ENCODE data around the gene R3HCC1L.
A peak's percentile ranks its signal among the peaks of the same experiment; 100 is the strongest.
"Not testable (repeated sequence)": the region's sequence is repeated elsewhere in the genome, so short reads cannot be mapped to it uniquely, and the experiment has no call there.

Gene R3HCC1L

DNA sequence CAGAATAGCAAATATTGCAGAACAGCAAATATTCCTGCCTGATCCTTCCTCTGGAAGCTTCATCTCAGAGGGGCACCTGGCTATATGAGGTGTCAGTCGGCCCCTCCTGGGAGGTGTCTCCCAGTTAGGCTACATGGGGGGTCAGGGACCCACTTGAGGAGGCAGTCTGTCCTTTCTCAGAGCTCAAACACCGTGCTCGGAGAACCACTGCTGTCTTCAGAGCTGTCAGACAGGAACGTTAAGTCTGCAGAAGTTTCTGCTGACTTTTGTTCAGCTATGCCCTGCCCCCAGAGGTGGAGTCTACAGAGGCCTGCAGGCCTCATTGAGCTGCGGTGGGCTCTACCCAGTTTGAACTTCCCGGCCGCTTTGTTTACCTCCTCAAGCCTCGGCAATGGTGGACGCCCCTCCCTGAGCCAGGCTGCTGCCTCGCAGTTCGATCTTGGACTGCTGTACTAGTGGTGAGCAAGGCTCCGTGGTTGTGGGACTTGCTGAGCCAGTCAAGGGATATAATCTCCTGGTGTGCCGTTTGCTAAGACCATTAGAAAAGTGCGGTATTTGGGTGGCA, 48.0 kb downstream of the R3HCC1L start:
- not testable (repeated sequence) for DNase-seq

DNA sequence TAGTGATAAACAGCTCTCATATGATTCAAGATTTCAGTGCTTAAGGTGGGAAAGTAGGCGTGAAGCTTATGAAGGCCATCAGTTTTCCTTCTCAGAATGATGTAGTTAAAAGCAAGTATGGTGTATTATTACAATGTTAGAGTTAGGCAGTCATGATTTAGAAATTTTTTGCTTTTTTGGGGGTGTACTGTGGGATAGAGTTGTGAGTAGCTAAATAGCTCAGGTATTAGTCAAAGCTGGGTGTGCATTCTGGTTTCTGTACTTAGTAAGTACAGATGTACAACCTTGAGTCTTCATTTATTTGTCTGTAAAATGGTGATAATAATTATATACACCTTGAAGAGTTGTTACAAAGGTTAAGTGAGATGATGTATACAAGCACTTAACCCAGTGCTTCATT, 52.2 kb downstream of the R3HCC1L start:
- peak; percentile 43 for DNase-seq

DNA sequence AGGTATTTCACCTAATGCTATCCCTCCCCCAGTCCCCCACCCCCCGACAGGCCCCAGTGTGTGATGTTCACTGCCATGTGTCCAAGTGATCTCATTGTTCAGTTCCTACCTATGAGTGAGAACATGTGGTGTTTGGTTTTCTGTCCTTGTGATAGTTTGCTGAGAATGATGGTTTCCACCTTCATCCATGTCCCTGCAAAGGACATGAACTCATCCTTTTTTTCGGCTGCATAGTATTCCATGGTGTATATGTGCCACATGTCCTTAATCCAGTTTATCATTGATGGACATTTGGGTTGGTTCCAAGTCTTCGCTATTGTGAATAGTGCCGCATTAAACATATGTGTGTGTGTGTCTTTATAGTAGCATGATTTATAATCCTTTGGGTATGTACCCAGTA, 56.3 kb downstream of the R3HCC1L start:
- DNase-seq = not testable (repeated sequence)

DNA sequence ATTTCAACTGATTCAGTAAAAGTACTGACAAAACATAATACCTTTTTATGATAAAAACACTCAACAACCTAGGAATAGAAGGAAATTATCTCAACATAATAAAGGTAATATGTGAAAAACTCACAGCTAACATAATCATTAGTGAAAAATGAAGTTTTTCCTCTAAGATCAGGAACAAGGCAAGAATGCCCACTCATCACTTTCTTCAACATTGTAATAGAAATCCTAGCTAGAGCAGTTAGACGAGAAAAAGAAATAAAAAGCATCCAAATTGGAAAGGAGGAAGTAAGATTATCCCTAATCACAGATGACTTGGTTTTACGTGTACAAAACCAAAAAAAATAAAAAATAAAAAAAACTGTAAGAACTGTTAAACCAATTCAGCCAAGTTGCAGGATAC, 58.6 kb downstream of the R3HCC1L start:
- DNase-seq = no peak

DNA sequence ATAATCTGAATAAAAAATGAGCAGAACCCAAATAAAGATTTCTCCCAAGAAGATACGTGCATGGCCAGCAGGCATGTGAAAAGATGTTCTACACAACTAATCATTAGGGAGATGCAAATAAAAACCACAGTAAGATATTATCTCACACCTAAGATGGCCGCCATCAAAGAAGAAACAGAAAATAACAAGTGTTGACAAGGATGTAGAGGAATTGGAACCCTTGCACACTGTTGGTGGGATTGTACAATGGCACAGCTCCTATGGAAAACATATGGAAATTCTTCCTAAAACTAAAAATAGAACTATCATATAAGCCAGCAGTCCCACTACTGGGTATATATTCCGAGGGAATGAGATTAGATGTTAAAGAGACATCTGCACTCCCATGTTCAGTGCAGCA, 60.2 kb downstream of the R3HCC1L start:
- DNase-seq = no peak

DNA sequence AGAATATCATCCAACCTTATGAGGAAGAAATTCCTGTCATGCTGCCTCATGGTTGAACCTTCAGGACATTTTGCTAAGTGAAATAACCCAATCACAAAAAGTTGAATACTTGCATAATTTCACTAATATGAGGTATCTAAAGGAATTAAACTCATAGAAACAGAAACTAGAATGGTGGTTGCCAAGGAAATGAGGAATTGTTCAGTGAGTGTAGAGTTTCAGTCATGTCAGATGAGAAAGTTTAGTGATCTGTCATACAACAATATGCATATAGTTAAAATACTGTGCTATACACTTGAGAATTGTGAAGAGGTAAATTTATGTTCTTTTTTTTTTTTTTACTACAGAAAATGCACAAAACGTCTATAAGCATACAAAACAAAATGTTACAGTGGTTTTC, 60.7 kb downstream of the R3HCC1L start:
- peak; percentile 7 for DNase-seq

DNA sequence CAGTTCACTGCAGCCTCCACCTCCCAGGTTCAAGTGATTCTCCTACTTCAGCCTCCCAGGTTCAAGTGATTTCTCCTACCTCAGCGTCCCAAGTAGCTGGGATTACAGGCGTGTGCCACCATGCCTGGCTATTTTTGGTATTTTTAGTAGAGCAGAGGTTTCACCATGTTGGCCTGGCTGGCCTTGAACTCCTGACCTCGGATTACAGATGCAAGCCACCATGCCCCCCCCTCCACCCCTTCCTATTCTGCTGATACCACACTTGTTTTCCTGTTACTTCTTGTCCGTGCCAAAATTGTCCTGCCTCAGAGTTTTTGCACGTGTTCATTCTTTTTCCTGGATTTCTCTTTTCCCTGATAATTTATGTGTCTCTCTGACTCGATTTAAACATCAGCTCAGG, 62.5 kb downstream of the R3HCC1L start:
- DNase-seq = no peak

DNA sequence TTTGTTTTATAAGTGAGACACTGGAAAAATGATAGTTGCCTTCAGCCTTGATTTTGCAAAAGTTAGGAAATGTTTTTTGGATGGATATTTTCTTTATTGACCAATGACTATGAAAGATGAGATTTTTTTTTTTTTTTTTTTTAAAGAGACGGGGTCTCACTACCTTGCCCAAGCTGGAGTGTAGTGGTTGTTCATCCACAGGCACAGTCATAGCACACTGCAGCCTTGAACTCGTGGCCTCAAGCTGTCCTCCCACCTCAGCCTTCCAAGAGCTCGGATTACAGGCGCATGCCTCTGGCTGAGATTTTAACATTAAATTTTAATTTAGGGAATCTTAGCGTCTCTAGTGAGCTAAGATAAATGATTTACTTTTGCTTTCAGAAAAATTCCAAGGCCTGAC, 67.3 kb downstream of the R3HCC1L start:
- DNase-seq = no peak

DNA sequence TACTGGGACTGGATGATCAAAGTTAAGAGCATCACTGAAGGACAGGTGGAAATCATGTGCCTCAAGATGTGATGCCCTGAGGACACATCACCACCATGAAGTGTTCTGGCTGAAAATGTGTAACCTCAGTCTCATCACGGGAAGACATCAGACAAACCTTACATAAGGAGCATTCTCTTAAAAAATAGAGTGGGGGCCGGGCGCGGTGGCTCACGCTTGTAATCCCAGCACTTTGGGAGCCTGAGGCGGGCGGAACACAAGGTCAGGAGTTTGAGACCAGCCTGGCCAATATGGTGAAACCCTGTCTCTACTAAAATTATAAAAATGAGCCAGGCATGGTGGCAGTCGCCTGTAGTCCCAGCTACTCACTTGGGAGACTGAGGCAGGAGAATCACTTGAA, 67.9 kb downstream of the R3HCC1L start:
- no peak for DNase-seq

DNA sequence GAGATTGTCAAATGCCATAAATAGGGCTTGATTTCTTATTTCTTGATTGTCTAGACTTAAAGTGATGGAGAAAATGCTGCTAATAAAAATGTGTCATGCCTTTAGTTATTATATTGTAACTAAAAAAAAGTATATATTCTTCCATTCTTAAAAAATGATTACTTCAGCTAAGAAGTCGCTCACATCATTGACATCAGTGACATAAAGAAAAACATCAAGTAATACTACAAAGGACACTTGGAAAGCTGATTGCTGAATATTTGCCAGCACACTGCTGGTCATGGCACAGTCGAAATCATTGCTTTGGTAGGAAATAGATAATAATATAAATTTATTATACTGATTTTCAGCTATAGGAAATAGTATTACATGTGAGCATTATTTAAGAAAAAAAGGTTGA, 70.9 kb downstream of the R3HCC1L start:
- no peak for DNase-seq

DNA sequence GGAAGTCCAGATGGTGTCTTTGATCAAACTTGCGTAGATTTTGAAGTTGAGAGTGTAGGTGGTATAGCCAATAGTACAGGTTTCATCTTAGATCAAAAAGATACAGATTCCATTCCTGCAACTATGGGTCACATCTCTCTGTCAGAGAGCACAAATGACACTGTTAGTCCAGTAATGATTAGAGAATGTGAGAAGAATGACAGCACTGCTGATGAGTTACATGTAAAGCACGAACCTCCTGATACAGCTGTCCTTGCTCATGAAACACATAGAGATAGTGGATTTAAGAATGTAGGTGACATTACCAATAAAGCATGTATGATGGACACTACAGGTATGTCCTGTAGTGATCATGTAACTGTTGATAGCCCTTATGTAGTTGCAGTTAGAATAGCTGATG, 74.5 kb downstream of the R3HCC1L start:
- no peak for DNase-seq

DNA sequence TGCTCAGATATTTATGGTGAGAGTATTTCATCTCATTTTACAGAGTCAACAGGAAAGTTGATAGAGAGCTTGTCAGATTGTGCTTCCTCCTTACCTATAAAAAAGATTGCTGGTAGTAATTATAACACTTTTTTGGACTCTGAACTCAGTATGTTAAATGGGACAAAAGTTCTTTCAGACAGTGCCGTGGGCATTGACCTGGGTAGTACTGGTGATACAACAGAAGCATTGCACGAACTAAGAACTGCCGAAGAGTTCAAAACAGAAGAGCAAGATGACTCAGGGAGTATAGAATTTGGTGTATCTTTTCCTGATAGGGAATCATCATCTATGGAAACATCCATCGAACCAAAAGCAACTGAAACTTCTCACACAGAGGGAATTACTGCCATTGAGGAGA, 75.0 kb downstream of the R3HCC1L start:
- DNase-seq = no peak

DNA sequence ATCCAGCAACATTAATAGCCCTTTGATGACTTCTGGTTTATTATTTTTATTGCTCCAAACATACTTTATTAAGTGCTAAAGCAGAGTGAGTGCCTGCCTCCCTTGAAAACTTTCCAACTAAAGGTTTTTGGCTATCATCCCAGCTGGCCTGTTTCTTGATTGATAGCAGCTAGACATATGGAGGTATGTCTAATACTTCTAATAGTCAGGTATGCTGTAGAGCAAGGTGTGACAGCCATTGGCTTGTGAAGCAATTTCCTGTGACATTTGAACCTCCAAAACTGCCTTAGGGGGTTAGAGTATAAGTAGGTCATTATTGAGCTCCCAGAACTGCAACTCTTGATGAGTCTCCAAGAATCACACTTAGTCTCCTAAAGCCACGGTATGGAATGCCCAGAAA, 77.7 kb downstream of the R3HCC1L start:
- DNase-seq = no peak

DNA sequence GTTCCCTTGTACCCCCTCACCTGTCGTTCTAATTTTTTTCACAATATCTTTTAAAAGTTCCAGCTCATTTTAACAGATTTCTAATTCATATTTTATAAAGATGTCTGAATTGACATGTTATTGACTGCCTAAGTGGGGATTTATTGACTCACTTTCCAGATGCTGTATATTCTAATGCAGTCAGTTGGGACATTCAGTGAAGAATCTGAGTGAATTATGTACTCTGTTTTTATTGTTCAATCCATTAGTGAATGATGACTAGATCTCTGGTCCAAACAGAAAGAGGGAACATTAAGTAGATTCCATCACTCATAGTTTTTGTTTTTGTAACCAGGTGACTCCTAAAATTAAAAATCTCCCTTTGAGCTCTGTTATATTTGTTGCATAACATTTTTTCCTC, 79.3 kb downstream of the R3HCC1L start:
- DNase-seq = no peak

DNA sequence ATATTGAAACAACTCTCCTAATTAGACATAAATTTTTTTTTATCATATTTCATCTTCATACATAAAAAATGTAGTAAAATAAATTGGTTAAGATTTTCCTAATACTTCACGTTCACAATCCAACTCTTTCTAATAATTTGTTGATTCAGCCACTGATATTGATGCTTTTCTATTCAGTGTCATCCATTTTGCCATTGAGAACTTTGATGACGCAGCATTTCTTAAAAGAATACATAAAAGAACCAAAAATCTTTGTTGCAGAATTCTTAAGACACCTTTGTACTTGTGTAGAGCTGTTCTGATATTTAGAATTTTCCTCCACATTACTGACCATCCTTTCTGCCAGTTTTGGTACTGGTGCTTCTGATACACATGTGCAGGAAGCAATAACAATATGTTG, 80.9 kb downstream of the R3HCC1L start:
- no peak for DNase-seq

DNA sequence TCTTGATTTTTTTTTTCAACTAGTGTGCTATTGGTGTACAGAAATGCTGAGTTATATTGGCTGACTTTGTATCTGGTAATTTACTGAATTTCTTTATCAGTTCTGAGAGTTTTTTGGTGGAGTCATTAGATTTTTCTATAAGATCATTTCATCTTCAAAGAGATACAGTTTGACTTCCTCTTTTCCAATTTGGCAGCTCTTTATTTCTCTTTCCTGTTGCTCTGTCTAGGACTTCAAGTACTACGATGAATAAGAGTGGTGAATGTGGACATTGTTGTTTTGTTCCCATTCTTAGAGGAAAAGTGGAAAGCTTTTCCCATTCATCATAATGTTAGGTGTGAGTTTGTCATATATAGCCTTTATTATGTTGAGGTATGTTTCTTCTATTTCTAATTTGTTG, 83.3 kb downstream of the R3HCC1L start:
- no peak for DNase-seq

DNA sequence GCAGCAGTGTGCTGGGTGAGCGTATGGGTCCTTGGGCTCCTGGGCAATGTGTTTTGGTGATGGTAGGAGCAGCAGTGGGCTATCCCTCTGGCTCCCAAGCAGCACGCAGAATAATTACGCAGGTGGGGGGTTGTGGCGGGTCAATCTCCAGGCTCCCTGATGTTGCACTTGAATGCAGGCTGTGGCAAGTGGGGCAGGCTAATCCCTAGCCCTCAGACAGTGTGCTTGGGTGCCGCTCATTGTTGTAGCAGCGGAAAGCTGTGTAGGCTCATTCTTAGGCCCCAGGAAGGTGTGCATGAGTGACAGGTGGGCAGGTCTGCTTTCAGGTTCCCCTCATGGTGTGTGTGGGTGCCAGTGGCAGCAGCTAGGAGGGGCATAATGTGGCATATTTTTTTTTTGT, 89.4 kb downstream of the R3HCC1L start:
- no peak for DNase-seq

DNA sequence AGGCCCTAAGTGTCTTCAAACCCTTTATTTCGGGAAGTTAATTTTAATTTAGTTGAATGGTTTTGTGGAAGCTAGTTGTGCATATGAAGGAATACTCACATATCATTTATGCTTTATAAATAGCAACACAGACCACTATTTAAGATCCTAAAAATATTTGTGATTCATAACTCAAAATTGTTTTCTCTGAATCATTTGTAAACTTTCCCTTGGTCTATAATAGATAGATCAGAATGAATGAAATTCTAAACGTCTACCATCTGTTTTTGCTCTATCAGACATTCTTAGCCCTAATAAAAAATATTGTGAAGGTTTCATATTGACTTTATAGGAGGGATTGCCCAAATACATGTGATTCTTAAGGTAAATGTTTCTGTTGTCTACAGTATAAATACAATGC, 90.1 kb downstream of the R3HCC1L start:
- peak; percentile 64 for DNase-seq

DNA sequence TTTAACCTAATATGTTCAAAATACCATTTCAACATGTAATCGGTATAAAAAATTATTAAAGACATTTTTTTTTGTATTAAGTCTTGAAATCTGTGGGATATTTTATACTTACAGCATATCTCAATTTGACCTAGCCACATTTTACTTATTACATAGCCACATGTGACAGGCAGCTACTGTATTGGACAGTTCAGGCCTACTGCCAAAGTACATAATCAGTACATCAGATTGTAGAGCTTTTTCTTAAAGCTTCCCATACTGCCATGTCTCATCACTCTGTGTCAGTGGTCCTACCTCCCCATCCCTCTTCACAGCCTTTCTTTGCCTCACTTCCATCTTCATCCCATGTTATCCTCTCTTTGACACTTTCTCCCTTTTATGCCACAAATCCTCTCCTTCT, 90.5 kb downstream of the R3HCC1L start:
- DNase-seq = peak; percentile 46

DNA sequence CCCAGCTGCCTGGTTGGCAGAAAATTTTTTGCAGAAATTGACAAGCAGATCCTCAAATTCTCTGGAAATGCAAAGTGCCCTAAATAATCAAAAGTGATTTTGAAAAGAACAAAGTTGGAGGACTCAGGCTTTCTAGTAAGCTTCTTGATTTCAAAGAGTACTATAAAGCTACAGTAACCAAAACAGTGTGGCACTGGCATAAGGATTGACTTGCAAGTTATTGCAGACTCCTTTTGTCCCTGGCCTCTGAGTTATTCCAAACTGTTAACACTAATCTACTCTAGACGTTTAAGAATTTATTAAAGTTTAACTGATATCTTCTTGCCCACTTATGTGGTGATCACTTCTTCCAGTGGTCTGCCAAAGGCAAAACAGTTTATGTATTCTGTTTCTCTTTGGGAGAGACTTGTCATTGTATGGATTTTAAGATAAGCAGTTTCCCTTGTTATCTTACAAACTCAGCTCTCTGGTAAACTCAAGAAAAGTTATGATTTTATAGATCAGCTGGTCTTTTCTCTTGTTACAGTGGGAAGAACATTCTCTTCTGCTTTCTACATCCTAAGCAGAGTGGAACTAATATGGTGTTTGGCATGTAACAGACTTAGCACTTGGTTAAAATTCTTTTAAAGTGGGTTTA, 92.2 kb downstream of the R3HCC1L start:
- no peak for DNase-seq

DNA sequence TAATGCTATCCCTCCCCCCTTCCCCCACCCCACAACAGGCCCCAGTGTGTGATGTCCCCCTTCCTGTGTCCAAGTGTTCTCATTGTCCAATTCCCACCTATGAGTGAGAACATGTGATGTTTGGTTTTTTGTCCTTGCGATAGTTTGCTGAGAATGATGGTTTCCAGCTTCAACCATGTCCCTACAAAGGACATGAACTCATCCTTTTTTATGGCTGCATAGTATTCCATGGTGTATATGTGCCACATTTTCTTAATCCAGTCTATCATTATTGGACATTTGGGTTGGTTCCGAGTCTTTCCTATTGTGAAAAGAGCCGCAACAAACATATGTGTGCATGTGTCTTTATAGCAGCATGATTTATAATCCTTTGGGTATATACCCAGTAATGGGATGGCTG, 93.3 kb downstream of the R3HCC1L start:
- DNase-seq = not testable (repeated sequence)

DNA sequence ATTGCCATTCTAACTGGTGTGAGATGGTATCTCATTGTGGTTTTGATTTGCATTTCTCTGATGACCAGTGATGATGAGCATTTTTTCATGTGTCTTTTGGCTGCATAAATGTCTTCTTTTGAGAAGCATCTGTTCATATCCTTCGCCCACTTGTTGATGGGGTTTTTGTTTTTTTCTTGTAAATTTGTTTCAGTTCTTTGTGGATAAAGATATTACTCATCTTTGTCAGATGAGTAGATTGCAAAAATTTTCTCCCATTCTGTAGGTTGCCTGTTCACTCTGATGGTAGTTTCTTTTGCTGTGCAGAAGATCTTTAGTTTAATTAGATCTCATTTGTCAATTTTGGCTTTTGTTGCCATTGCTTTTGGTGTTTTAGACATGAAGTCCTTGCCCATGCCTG, 93.8 kb downstream of the R3HCC1L start:
- not testable (repeated sequence) for DNase-seq

DNA sequence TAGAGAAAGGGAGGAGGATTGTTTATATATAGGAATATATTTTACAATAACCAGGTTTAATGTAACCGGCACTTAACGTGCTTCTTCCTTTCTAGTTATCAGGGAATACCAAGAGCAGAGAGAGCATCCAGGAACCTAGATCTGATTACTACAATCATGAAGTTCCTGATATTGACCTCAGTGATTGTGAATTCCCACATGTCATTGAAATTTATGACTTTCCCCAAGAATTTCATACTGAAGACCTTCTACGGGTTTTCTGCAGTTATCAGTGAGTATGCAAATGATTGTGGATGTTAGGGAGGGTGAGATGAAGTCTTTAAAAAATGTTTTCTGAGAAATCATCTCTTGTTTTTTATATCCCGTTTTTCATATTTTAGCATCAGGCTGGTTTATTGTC, 97.0 kb downstream of the R3HCC1L start:
- DNase-seq = no peak

DNA sequence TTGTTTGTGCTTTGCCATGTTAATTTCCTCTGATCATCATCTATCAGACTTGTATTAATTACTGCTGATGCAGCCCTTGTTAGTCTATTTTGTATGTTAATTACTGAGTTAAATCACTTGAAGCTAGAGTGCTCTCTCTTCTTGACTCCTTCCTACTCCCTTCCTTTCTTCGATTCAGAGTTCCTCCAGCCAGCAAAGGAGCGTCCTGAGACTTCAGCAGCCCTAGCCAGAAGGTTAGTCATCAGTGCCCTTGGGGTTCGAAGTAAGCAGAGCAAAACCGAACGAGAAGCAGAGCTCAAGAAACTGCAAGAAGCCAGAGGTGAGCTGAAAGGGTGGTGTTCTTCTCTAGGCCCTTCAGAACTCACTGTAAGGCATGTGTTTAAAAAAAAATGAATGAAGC, 101.4 kb downstream of the R3HCC1L start:
- DNase-seq = no peak

DNA sequence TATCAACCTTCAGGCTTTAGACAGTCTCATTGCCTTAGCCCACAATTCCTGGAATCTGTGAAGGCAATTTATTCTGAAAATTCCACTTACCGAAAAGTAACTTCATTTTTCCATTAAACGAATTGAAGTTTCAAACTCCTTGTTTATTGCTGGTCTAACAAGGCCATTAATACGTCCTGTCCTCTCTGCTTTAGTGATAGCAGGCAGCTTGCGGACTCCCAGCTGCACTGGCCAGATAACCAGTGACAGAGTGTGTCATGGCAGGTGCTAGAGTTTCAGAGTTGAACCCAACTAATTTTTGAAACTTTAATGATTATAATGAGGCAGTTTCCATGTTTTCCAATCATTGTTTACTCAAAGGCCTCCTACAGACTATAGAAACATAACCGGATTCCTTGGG, 102.4 kb downstream of the R3HCC1L start:
- DNase-seq = no peak

All from fibroblast of skin of right biceps (primary cell).